ENCODE results near the gene GKN2. TPM values are rescaled to one million over a fixed set of nuclear protein-coding genes. Genes with fewer than 3 reads are reported as not detected.

Gene GKN2
- total RNA-seq, 1 experiment from 2014 or later = not detected

DNA sequence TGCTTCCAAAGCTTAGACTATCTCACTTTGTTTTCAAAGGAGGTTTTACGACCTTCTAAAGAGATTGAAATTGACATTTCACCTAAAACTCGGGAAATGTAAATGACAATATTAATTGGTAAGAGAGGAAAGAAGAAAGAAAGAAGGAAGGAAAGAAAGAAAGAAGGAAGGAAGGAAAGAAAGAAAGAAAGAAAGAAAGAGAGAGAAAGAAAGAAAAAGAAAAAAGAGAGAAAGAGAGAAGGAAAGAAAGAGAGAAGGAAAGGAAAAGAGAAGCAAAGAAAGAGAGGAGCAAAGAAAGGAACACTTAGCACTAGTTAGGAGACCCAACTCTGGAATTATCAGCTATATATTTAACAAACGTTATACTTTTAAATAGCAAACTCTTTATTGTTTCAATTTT, 25.4 kb upstream of the GKN2 start:
- Histone ChIP-seq H2AFZ (ENCODE audit: low read length) (no peak overlapping the region), H2BK12ac (ENCODE audit: insufficient read length, low read depth, low read length) (no peak overlapping the region), H3K27me3 (ENCODE audit: insufficient read depth, low read length) (no peaks in the 10 kb centered on the region), H3K23me2 (ENCODE audit: insufficient read length, low read depth, low read length, poor library complexity, severe bottlenecking) (no peaks in the 10 kb centered on the region), H2AK5ac (ENCODE audit: insufficient read length, low read length) (no peak overlapping the region), H2BK20ac (ENCODE audit: low read depth, low read length, poor library complexity, severe bottlenecking) (no peak overlapping the region), H3K9ac (ENCODE audit: extremely low read depth, insufficient read length, low read length) (no peak overlapping the region), H3K79me2 (ENCODE audit: insufficient read depth, low read length) (no peaks in the 10 kb centered on the region), H3K4ac (ENCODE audit: low read depth, low read length) (no peak overlapping the region), H4K8ac (replicated peaks; ENCODE audit: insufficient read length, low read depth, low read length) (no peak overlapping the region), H4K5ac (ENCODE audit: insufficient read length, low read depth, low read length) (no peak overlapping the region), H3T11ph (ENCODE audit: low read length) (no peak overlapping the region), H2BK15ac (ENCODE audit: low read depth, low read length) (no peak overlapping the region), H3K4me1 (ENCODE audit: insufficient read depth, low read length) (no peaks in the 10 kb centered on the region), H3K18ac (ENCODE audit: insufficient read length, low read depth, low read length) (no peak overlapping the region), H4K91ac (ENCODE audit: insufficient read length, low read depth, low read length) (no peak overlapping the region), H2BK5ac (ENCODE audit: insufficient read length, low read length) (no peak overlapping the region), H3K56ac (ENCODE audit: insufficient read length, low read depth, low read length) (no peak overlapping the region), H3K9me3 (ENCODE audit: control insufficient read depth, low read depth, low read length) (no peaks in the 10 kb centered on the region), H3K23ac (ENCODE audit: insufficient read length, low read depth, low read length) (no peak overlapping the region), H3K4me2 (ENCODE audit: insufficient read depth, insufficient read length, low read length) (no peak overlapping the region), H2BK120ac (ENCODE audit: low read depth, low read length, poor library complexity, severe bottlenecking) (no peak overlapping the region), H3K79me1 (ENCODE audit: insufficient read depth, low read depth, low read length, poor library complexity, severe bottlenecking) (no peaks in the 10 kb centered on the region), H4K20me1 (ENCODE audit: control insufficient read depth, insufficient read depth, insufficient read length) (no peaks in the 10 kb centered on the region), H3K14ac (ENCODE audit: insufficient read depth, low read length) (no peak overlapping the region), H3K27ac (ENCODE audit: insufficient read length, low read depth, low read length) (no peak overlapping the region)
- no peak for DNase-seq
- WGBS (ENCODE audit: extremely low coverage, insufficient read length, low lambda C conversion rate) = no CpG with 5 or more reads among the region's 3 CpGs
- H3K4me1 Mint-ChIP-seq = peaks cover 8 to 10% of the 10 kb centered on the region in 2 experiments
- H3K9me3 Mint-ChIP-seq = no peaks in the 10 kb centered on the region
- TF ChIP-seq, protein P1, sequence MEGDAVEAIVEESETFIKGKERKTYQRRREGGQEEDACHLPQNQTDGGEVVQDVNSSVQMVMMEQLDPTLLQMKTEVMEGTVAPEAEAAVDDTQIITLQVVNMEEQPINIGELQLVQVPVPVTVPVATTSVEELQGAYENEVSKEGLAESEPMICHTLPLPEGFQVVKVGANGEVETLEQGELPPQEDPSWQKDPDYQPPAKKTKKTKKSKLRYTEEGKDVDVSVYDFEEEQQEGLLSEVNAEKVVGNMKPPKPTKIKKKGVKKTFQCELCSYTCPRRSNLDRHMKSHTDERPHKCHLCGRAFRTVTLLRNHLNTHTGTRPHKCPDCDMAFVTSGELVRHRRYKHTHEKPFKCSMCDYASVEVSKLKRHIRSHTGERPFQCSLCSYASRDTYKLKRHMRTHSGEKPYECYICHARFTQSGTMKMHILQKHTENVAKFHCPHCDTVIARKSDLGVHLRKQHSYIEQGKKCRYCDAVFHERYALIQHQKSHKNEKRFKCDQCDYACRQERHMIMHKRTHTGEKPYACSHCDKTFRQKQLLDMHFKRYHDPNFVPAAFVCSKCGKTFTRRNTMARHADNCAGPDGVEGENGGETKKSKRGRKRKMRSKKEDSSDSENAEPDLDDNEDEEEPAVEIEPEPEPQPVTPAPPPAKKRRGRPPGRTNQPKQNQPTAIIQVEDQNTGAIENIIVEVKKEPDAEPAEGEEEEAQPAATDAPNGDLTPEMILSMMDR (conservative IDR thresholded peaks at IDR 0.05) = no peak
- peak overlapping the region in 1 of 3 experiments; percentile 46; a peak in 2 of 7 replicates for H3K27ac Mint-ChIP-seq
- H3K36me3 Mint-ChIP-seq (ENCODE audit: insufficient read depth in 1 of 3, low read depth in 3 of 3) = no peaks in the 10 kb centered on the region
- no peak overlapping the region for H3K4me3 Mint-ChIP-seq
- H3K27me3 Mint-ChIP-seq (ENCODE audit: low read depth) = peaks cover 12% of the 10 kb centered on the region

Measured in H9 (cell line).